ENCODE measurements around the gene PLN.

The PLN gene

GRCh38 chr6:118580585-118581419 lies 32.7 kb downstream of the PLN start:
- peak; percentile 28 for FAIRE-seq

- FAIRE-seq = no peak
These were observed 33.4 kb downstream of the PLN start for GRCh38 chr6:118581489-118581959.

GRCh38 chr6:118584911-118585310 lies 36.8 kb downstream of the PLN start:
- no peak for FAIRE-seq

- FAIRE-seq = no peak
These were observed 38.8 kb downstream of the PLN start for GRCh38 chr6:118586746-118587485.

- FAIRE-seq = no peak
These were observed 40.5 kb downstream of the PLN start for GRCh38 chr6:118588626-118589025.

GRCh38 chr6:118589186-118589585 lies 41.1 kb downstream of the PLN start:
- FAIRE-seq = no peak

GRCh38 chr6:118589649-118590365 lies 41.7 kb downstream of the PLN start:
- FAIRE-seq = no peak

GRCh38 chr6:118591897-118592296 lies 43.8 kb downstream of the PLN start:
- FAIRE-seq = peak; percentile 57

GRCh38 chr6:118594877-118595276 lies 46.8 kb downstream of the PLN start:
- no peak for FAIRE-seq

GRCh38 chr6:118596774-118597320 lies 48.8 kb downstream of the PLN start:
- no peak for FAIRE-seq

- no peak for FAIRE-seq
These were observed 49.5 kb downstream of the PLN start for GRCh38 chr6:118597636-118598035.

- no peak for FAIRE-seq
These were observed 50.2 kb downstream of the PLN start for GRCh38 chr6:118598324-118598723.

GRCh38 chr6:118602300-118602699 lies 54.2 kb downstream of the PLN start:
- FAIRE-seq = no peak

- FAIRE-seq = no peak
These were observed 55.3 kb downstream of the PLN start for GRCh38 chr6:118603372-118603771.

- FAIRE-seq = no peak
These were observed 58.2 kb downstream of the PLN start for GRCh38 chr6:118606268-118606667.

GRCh38 chr6:118606858-118607257 lies 58.8 kb downstream of the PLN start:
- FAIRE-seq = no peak

All from colon (tissue), 2 donors.